Heart right ventricle (tissue), 16 donors: ENCODE results near the gene SLC39A11. TPM values are rescaled to one million over a fixed set of nuclear protein-coding genes. Genes with fewer than 3 reads are reported as not detected.

Experiments
- ATAC-seq, 8 donors: fragments of 200-7000 bp; cut with Tn5 transposase; one replicate each; pipeline ENCODE4 v1.9.1; 2020; ENCODE audit warnings: mild to moderate bottlenecking in 8 of 8, moderate library complexity in 8 of 8, moderate number of reproducible peaks in 1 of 8
- DNase-seq, 2 donors: peaks; one replicate each; pipeline ENCODE4 v3.0.0-alpha.2; 2020
- H3K27ac ChIP-seq, 10 donors: fragments of 200-600 bp; sonication (generic) in 2 of 10; one replicate each; pipeline versions ENCODE4 v1.5.0 to v1.8.0; 2020 to 2022; ENCODE audit warnings: mild to moderate bottlenecking in 3 of 10
- H3K27me3 ChIP-seq, 7 donors: fragments of 200-600 bp; one replicate each; pipeline ENCODE4 v1.8.0; 2021 to 2022; ENCODE audit warnings: mild to moderate bottlenecking in 2 of 7
- H3K36me3 ChIP-seq, 9 donors: fragments of 200-600 bp; sonication (generic) in 1 of 9; one replicate each; pipeline versions ENCODE4 v1.5.0 to v1.8.0; 2020 to 2022; ENCODE audit warnings: mild to moderate bottlenecking in 2 of 9
- H3K4me1 ChIP-seq, 9 donors: fragments of 200-600 bp; sonication (generic) in 1 of 9; one replicate each; pipeline versions ENCODE4 v1.5.0 to v1.8.0; 2020 to 2022; ENCODE audit warnings: mild to moderate bottlenecking in 4 of 9
- H3K4me3 ChIP-seq, 10 donors: fragments of 200-600 bp; sonication (generic) in 2 of 10; one replicate each; pipeline versions ENCODE4 v1.5.0 to v1.8.0; 2020 to 2022; ENCODE audit warnings: mild to moderate bottlenecking in 7 of 10, moderate library complexity in 2 of 10
- H3K9me3 ChIP-seq, 11 donors: fragments of 200-600 bp in 10 of 11; sonication (generic) in 2 of 11; one replicate each; pipeline versions ENCODE4 v1.5.0 to v1.8.0; 2013 to 2022; ENCODE audit warnings: mild to moderate bottlenecking in 2 of 11, control low read depth in 1 of 11, moderate library complexity in 1 of 11
- WGBS, 2 donors: extraction: QIAGEN DNeasy Blood & Tissue Kit; methylation state at CpG; one replicate each; pipeline ENCODE4 v1.1.7; 2013; ENCODE audit warnings: inconsistent platforms in 1 of 2; 5-methylcytosine and 5-hydroxymethylcytosine counted together
- intact Hi-C, 10 donors: fragments of 100-400 bp; cut with DNase I; formaldehyde crosslinking; loops; one replicate each; pipeline versions ENCODE4 v1.11.1 to v1.14.2; 2022
- polyA plus RNA-seq, 2 donors: library from polyadenylated mRNA; stranded (reverse); fragments of 200-250 nt; gene quantifications; one replicate each; pipeline ENCODE4 v1.2.3, GENCODE V29; 2013
- total RNA-seq, 10 donors: library from RNA; stranded (reverse); fragmentation: NEBNext Ultra II Directional in 3 of 10; extraction: Animal tissue kit (Norgen Biotek cat#: 25700) in 3 of 10; gene quantifications; one replicate each; pipeline versions ENCODE4 v1.2.1 to v1.2.4, GENCODE V29; 2021 to 2023
- TF ChIP-seq, protein P1 (sequence below), 9 donors: fragments of 200-600 bp; sonication (generic) in 2 of 9; IDR thresholded peaks; one replicate each; pipeline versions ENCODE4 v1.5.0 to v1.8.0; 2021 to 2022; ENCODE audit warnings: antibody characterized with exemption in 9 of 9, mild to moderate bottlenecking in 5 of 9, moderate library complexity in 1 of 9
- donor health status: Arrhythmogenic right ventricular cardiomyopathy.
- donor health status: ischemic (EF 13 %, LVEDD 7.1; RV severe dilation, severe dysfunction).
- donor health status: healthy with polysubstance abuse.
- donor health status: DM: no; HTN: yes; CAD: no.
- donor health status: DM: no; HTN: no; CAD: no.
- donor health status: ischemic (EF 25% LVEDD 6.9; RV normal size, moderate dysfunction).
- donor health status: ischemic (EF 25% LVEDD 5.7; RV mildly dilated, moderate dysfunction).
- donor health status: healthy.
- donor health status: DM: yes; HTN: yes; CAD: no.
- donor health status: Ischemic cardiomyopathy.
- donor health status: ischemic (EF 35%, LVEDD 5.7; RV mildly dilated, moderate dysfunction).
- donor health status: nonischemic (EF 11% LVEDD 7.7; RV severe dilation, severe dysfunction).
- donor health status: DM: yes; HTN: yes; CAD: no.
- donor health status: PGD.
- donor health status: ischemic (EF 29% LVEDD 5.4; RV normal size, mild dysfunction).
- donor health status: nonischemic (EF 23%, LVEDD 6.1; RV moderate dilation, normal function).

The SLC39A11 gene
- total and polyA plus RNA-seq, 12 donors = 2.4 to 11.3 (median 6.4) TPM

DNA sequence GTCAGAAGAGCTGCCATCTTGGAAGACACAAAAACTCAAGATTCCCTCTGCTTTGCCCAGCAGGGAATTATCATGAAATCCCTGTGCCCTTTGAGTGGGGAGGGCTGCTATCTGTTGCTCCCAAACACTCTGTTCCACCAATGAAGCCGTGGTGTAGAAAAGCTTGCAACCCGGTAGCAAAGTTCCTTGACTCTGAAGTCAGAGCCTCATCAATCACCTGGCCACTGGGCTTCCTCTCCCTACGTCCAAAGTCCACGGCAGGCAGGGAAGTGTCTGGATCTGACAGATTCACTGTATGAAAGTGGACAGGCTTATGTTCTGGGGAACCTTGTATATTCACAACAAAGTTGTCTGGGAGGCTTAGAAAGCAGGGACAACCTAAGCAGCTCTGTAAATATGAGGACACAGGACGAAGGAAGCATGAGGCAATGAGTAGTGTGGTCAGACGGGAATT, 343.3 kb downstream of the SLC39A11 start:
- DNase-seq (no peak), ATAC-seq (no peak)
- Histone ChIP-seq H3K27ac (no peak overlapping the region), H3K36me3 (no peaks in the 10 kb centered on the region), H3K9me3 (no peaks in the 10 kb centered on the region), H3K4me1 (peaks cover 0 to 5% (median 0%) of the 10 kb centered on the region in 9 donors), H3K4me3 (no peak overlapping the region), H3K27me3 (no peaks in the 10 kb centered on the region)
- TF ChIP-seq, protein P1, sequence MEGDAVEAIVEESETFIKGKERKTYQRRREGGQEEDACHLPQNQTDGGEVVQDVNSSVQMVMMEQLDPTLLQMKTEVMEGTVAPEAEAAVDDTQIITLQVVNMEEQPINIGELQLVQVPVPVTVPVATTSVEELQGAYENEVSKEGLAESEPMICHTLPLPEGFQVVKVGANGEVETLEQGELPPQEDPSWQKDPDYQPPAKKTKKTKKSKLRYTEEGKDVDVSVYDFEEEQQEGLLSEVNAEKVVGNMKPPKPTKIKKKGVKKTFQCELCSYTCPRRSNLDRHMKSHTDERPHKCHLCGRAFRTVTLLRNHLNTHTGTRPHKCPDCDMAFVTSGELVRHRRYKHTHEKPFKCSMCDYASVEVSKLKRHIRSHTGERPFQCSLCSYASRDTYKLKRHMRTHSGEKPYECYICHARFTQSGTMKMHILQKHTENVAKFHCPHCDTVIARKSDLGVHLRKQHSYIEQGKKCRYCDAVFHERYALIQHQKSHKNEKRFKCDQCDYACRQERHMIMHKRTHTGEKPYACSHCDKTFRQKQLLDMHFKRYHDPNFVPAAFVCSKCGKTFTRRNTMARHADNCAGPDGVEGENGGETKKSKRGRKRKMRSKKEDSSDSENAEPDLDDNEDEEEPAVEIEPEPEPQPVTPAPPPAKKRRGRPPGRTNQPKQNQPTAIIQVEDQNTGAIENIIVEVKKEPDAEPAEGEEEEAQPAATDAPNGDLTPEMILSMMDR (IDR thresholded peaks at IDR 0.05) = no peak
- intact Hi-C loops = no loop called here
- WGBS, 2 donors = 90% methylated on average over 6 of the region's 6 CpGs

DNA sequence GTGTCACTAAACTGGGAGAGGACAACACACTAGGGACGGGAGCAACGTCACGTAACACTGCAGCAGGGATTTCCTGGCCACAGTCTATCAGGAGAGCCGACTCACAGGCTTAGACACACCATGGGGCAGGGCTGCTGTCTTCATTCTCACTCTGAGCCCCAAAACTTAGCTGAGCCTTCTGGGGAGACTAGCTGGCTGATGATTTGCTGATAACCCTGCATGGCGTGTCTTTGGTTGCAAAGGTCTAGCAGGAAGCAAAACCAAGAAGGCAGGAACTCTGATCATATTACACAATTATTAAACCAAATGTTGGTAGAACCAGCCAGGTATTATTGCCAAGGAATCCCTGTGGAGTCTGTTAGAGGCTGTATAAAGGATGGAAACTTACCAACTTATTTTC, 345.0 kb downstream of the SLC39A11 start:
- 51 to 67% methylated on average over 5 of the region's 5 CpGs for WGBS, 2 donors
- DNase-seq (no peak), ATAC-seq (peak in 1 of 8 donors; percentile 41)
- H3K27me3 ChIP-seq = no peaks in the 10 kb centered on the region
- intact Hi-C loops = no loop called here
- H3K36me3 ChIP-seq = no peaks in the 10 kb centered on the region
- H3K4me1 ChIP-seq = peaks cover 0 to 5% (median 0%) of the 10 kb centered on the region in 9 donors
- H3K9me3 ChIP-seq = no peaks in the 10 kb centered on the region
- H3K27ac ChIP-seq = peak overlapping the region in 1 of 10 donors; percentile 13
- TF ChIP-seq, protein P1 (IDR thresholded peaks at IDR 0.05) = no peak
- no peak overlapping the region for H3K4me3 ChIP-seq

DNA sequence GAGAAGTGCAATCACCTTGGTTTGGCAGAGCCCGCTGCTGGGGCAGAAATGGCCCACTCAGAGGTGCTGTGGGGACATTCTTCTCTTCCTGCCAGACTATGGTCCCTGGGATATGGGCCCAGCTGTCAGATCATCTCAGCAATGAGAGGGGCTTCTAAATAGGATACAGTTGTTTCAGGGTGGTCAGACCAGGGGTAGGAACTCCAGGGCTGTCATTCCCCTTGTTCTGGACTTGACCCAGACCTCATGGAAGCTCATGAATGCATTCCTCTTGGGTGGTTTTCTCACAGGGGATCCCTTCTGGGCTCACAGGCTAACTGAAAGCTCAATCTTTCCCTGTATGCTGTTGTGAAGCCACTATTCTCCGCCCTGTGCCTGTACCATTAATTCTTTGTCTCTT, 347.2 kb downstream of the SLC39A11 start:
- Histone ChIP-seq H3K36me3 (no peaks in the 10 kb centered on the region), H3K4me1 (peaks cover 0 to 5% (median 0%) of the 10 kb centered on the region in 9 donors), H3K27ac (no peak overlapping the region), H3K9me3 (no peaks in the 10 kb centered on the region), H3K4me3 (no peak overlapping the region), H3K27me3 (no peaks in the 10 kb centered on the region)
- WGBS, 2 donors = 96 to 98% methylated on average over 2 of the region's 2 CpGs
- TF ChIP-seq, protein P1 (IDR thresholded peaks at IDR 0.05) = no peak
- intact Hi-C loops = no loop called here
- ATAC-seq = no peak
- DNase-seq = no peak

DNA sequence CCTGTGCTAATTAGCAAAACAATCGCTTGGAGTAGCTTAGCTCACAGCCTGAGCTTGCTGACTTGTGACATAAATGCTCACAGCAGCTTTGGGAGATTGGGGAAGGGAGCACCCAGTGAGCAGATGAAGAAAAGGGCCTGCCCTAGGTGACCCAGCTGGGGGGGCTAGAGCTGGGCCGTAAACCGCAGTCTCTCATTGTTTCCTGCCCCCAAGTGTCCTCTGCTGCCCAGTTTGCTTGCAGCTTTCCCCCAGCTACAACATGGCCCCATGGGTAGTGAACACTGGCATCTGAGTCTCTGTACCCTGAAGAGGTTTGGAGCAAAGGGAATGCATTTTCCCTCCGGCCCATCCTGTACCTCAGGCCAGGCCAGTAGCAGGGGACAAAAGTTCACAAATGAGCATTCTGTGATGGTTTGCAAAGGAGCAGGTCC, 349.4 kb downstream of the SLC39A11 start:
- no peak for DNase-seq
- intact Hi-C loops = no loop called here
- Histone ChIP-seq H3K27ac (no peak overlapping the region), H3K9me3 (no peaks in the 10 kb centered on the region), H3K27me3 (no peaks in the 10 kb centered on the region), H3K4me3 (no peak overlapping the region), H3K4me1 (peaks cover 0 to 5% (median 0%) of the 10 kb centered on the region in 9 donors), H3K36me3 (no peaks in the 10 kb centered on the region)
- WGBS, 2 donors = 59 to 88% methylated on average over 4 of the region's 4 CpGs
- TF ChIP-seq, protein P1 (IDR thresholded peaks at IDR 0.05) = no peak
- ATAC-seq = no peak
